Measurements from ENCODE around the gene INPP5E.

GRCh38 chr9:136476369-136477150 is 36.9 kb upstream of the INPP5E start:
- TF ChIP-seq POLR2A (IDR thresholded peaks at IDR 0.05; ENCODE audit: low read depth, low read length) (0 out of 2 replicates have a peak, but pooled peaks have one; percentile 25), TAF1 (IDR thresholded peaks at IDR 0.05; ENCODE audit: low read depth, low read length) (no peak), POU2F2 (IDR thresholded peaks at IDR 0.05; ENCODE audit: low read depth, low read length) (no peak), POLR2AphosphoS5 (IDR thresholded peaks at IDR 0.05; ENCODE audit: low read depth, low read length) (0 out of 2 replicates have a peak, but pooled peaks have one; percentile 36), PAX5 (IDR thresholded peaks at IDR 0.05; ENCODE audit: insufficient read depth, low read length, severe bottlenecking) (no peak), SPI1 (IDR thresholded peaks at IDR 0.05; ENCODE audit: low read depth, low read length) (no peak)
